Spleen (tissue), 7 donors: ENCODE data around the gene DTX4.

Experiments used
- POLR2A ChIP-seq, 3 donors: fragments of 450-650 bp; IDR thresholded peaks; one replicate each; pipeline ENCODE4 v1.5.1; 2017; ENCODE audit warnings: antibody characterized with exemption in 3 of 3, mild to moderate bottlenecking in 1 of 3
- TF ChIP-seq, protein P1 (sequence below), 11 experiments: fragments of 200-600 bp in 7 of 11; fragments of 450-650 bp in 4 of 11; sonication (generic) in 4 of 11; IDR thresholded peaks in 8 of 11; conservative IDR thresholded peaks in 3 of 11; 1 replicate in 7 of 11; 2 replicates in 4 of 11; pipeline versions ENCODE4 v1.4.0 to v1.8.0; 2016 to 2021; ENCODE audit warnings: antibody characterized with exemption in 11 of 11, inconsistent platforms in 4 of 11, mild to moderate bottlenecking in 1 of 11
- donor health status: DM: no; HTN: no; CAD: no; lungs with moderate emphysema.
- donor health status: DM: no; HTN: no; CAD: no.
- donor health status: DM: no; HTN: no; CAD: no.

GRCh38 chr11:59182457-59183151 lies 10.7 kb downstream of the DTX4 start:
- TF ChIP-seq, protein P1, sequence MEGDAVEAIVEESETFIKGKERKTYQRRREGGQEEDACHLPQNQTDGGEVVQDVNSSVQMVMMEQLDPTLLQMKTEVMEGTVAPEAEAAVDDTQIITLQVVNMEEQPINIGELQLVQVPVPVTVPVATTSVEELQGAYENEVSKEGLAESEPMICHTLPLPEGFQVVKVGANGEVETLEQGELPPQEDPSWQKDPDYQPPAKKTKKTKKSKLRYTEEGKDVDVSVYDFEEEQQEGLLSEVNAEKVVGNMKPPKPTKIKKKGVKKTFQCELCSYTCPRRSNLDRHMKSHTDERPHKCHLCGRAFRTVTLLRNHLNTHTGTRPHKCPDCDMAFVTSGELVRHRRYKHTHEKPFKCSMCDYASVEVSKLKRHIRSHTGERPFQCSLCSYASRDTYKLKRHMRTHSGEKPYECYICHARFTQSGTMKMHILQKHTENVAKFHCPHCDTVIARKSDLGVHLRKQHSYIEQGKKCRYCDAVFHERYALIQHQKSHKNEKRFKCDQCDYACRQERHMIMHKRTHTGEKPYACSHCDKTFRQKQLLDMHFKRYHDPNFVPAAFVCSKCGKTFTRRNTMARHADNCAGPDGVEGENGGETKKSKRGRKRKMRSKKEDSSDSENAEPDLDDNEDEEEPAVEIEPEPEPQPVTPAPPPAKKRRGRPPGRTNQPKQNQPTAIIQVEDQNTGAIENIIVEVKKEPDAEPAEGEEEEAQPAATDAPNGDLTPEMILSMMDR (IDR thresholded peaks at IDR 0.05 in 8 of 11, conservative IDR thresholded peaks at IDR 0.05 in 3 of 11), result peak; percentile 12 to 66 (median 46)
- TF ChIP-seq POLR2A (IDR thresholded peaks at IDR 0.05), result no peak
